ENCODE measurements around the gene ZFYVE28.

- no peak for TF ChIP-seq CTCF (IDR thresholded peaks at IDR 0.05)
- TF ChIP-seq EZH2 (IDR thresholded peaks at IDR 0.05; ENCODE audit: borderline replicate concordance, insufficient read depth, low read depth, low read length, poor library complexity, severe bottlenecking) = no peak
Measured at GRCh38 chr4:2459589-2460349, 41.3 kb upstream of the ZFYVE28 start.

Measured in B cell (primary cell).